Femur (tissue), 1 donor: Measurements from ENCODE around the gene DDN.

Source experiments
- DNase-seq: peaks from one replicate; pipeline ENCODE4 v3.0.0-alpha.2; 2017

The DDN gene

DNA sequence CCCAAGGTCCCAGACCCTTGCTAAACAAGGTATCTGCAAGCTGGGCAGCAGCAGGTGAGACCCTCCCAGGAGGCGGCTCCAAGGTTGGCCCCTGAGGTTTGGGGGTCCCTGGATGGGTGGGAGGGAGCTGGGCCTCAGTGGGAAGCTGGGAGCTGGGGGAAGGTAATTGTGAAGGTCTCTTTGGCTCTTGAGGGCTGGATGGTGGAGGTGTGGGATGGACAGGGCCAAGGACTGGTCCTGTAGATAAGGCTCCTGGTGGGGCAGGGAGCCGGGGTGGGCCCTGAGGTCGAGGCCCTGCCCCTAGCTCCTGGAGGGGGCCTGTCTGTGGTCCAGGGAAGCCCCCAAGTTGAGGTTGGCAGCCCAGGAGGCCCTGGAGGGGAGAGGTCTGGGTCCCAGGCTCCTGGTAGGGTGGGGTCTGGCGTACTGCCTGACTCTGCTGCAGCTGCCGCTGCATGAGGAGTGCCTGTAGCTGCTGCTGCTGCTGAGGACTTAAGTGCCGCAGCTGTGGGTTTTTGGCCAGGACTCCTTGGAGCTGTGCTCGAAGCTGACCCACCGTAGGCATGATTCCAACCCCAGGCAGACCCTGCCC lies 32.5 kb upstream of the DDN start:
- DNase-seq, result peak; percentile 57

DNA sequence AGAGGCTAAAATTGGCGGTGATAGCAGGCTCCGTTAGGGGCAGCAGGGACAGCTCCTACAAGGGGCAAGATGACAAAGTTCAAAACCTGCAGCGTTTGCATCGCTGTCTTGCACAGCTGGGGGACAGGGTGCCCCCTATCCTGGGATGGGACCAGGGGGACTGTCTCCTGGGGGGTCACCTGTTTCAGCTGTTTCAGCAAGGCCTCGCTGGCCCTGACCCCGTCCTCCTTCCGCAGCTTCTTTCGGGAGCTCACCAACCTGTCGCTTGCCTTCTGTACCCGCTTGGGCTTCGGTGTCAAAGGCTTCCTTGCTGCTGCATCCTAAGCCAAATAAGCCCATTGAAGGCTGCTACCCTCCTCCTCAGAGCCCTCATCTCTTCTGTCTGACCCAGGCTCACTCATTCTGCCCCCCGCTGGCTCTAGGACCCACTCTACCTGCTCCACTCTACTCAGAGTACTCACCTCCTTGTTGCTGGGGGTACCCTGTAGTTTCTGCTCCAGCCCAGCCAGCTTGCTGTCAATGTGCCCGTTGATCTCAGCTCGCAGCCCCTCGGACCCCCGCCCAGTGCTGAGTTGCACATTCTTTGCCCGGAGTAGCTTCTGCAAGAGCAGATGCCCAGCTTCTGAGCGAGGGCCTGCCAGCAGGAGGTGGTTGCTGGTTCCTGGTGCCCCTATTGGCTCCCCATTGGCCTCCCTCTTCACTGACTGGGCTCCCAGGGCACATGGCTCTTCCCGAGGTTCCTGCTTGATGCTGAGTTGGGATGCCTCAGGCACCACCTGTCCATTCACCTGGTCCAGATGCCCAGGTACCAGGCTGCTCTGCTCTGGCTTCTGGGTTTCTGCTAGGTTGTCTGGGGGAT lies 31.8 kb upstream of the DDN start:
- peak; percentile 17 for DNase-seq

DNA sequence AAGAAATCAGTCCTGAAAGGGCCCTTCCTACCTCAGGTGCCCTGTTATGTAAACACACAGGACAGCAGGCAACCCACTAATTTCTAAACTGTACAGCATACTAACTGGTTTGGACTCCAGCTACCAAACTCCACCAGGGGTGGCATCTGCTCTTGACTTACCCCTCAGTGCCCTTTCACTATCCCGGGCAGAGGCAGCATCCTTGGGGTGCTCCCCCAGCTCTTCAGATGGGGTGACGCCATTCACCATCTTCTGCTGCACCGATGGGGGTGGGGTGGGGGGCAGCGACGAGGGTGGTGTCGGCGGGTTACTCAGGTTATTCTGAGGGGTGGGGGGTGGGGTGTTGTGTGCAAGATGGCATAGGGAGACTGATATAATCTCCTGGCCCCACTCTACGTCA lies 30.9 kb upstream of the DDN start:
- no peak for DNase-seq

DNA sequence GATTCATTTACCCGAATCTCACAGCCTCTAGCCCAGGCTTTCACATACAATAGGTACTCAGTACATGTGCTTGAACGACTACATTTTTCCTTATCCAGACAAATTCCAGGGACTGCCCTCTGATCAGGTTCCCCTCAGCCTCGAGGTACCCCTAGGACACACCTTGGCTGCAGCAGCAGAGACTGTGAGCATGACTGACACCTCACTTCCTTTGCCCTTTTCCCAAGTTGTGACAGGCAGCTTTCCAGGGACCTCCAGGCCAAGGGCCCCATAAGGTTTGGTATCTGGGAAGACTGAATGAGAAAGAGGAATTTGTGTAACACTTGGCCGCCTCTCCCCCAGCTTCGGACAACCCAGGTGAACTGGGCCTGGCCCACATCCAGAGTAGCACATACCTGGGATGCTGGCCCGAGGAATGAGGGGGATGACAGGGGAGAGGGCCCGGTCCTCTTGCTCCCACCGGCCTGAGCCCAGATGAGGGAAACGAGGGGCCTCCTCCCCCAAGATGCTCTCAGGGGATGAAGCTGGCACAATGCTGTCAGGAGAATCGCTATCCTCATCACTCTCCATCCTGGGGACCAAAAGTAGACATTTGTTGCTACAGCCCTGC lies 29.6 kb upstream of the DDN start:
- DNase-seq, result no peak

DNA sequence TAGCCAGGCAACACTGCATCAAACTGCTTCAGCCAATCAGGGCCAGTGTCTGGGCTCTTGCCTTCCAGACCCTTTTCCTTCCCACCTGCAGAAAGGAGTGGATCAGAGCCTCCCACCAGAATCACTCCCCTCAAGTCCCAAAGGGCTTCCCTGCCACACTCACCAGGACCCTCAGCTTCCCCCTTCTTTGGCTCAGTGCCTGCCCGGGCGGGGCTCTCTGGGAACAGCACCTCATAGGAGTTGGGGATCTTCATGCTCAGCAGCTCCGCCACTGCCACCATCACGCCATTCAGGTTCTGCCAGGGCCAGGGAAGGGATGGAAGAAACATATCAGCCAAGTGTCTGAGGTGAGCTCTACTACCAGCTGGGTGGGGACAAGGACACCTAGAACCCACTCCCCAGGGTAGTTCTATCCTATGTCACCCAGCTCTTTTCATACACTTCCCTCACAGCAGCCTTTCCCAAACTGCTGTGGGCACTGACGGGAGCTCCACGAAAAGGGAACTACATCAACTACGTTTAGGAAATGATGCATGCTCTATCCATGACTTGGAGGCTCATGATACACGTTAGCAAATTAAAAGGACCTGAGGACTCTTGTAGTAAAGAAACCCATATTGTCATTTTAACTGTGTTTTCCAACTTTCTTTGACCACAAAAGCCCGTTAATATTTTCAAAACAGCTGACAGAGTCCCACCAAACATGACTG lies 28.8 kb upstream of the DDN start:
- no peak for DNase-seq

DNA sequence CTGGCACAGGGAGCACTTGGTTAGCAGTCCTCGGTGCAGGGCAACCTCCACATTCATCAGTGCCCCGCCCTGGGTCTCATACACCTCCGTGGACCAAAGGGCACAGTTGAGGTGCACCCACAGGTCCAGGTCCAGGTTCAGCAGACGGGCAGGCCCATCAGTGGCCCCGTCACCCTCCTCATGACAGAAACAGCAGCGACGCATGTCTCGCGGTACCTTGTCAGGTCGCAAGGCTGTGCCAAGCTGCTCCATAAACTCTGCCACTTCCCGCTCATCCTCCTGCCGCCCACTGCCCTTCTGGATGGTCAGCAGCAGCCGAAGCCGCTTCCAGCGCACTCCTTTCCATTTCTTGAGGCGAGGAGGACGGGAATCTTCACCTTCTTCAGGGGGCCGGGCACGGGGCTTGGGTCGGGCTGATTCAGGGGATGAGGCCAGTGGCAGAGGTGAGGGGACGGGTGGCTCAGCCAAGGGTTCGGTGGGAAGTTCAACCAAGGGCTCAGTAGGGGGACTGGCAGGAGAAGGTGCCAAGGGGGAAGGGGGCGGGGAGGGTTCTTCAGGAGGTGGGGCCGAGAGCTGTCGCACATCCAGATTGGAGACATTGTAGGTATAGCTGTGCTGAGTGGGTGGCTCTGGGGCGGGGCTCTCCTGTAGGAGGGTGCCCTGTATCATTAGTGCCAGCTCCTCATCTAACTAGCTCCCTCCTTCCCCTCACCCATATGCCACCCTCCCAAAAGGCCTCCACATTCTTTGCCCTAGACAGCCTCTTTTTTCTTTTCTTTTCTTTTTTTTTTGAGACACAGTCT lies 27.7 kb upstream of the DDN start:
- DNase-seq, result no peak

DNA sequence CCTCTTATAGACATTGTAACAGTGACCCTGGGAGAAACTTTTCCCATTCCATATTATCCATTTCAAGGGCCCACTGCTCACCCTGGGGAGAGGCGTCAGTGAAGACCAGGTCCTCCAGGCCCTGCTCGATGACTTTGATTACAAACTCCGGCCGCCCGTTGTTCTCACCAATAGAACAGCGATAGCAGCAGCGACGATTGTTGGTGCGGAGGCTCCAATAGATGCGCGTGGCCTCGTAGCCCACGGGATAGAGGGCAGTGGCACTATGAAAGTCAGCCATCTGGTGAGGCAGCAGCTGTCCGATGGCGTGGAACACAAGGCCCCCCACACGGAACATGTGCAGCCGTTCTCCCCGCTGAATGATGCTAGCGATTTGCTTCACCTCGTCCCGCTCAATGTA lies 26.9 kb upstream of the DDN start:
- no peak for DNase-seq

DNA sequence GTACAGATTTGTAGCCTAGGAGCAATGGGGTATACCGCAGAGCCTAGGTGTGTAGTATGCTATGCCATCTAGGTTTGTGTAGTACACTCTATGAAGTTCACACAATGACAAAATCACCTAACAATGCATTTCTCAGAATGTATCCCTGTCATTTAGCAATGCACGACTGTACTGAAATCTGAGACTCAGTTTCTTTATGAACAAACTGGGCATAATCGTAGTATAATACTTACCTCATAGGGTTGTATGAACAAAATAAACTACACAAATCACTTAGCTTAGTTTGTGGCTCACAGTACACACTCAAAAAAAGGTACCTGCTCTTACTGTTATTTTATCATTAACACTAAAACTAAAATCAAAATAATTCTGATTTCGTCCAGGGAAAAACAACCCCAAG lies 26.3 kb upstream of the DDN start:
- DNase-seq, result no peak

DNA sequence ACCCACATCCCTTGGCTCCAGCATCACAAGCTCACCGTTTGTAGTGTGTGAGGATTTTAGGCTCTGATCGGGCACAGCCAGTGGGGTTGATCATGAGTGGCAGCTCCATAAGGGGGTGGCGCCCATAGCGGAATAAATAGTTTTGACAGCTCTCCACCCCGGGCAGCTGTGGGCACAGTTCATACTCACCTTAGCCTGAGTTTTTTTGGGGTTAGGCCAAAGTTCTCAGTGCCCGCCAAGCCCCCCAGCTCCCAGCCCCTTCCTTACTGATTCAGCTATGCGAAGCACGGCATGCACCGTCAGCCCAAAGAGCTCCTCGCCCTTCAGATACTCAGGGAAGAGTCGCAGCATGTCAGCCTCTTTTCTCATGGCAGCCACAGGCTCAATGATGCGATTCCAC lies 25.4 kb upstream of the DDN start:
- DNase-seq, result no peak

DNA sequence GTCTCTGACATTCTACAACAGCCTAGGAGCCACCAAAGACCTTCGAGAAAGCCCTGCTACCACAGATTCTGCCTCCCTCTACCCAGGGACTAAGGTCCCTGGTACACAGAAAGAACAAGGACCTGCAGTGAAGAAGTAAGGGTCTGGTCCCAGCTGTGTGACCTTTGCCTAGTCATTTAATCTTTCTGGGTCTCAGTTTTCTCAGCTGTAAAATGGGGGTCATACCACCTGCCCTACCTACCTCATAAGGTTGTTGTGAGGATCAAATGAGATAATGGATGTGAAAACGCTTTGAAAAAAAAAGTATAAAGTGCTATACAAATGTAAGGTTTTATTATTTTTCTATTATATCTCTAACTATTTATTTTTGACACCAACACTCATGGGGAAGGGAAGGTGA lies 24.6 kb upstream of the DDN start:
- no peak for DNase-seq

DNA sequence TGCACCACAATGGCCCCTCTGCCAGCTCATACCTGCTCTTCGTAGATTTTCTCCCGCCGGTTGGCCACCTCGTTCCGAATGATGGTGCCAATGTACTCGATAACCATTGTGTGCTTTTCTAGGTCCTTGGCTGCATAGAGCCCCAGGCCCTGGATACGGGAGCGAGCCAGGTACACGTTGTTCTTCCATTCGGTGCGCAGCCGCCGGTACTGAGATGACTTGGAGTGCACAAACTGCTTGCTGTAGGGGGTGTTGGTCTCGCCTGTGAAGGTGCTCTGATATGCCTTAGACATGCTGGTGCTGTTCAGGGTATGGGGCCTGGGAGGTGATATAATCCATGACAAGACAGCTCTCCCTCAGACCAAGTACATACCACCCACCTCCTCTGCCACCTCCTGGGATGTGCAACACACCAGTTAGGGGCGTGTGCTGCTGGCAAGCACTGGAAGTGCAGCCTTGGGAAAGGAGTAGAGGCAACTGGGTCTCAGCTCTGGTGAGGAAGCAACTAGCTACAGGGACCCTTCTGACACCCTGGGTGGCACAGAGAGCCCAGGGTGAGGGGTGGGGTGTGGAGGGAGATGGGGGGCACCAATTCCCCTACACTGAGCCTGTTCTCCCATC lies 23.5 kb upstream of the DDN start:
- no peak for DNase-seq

DNA sequence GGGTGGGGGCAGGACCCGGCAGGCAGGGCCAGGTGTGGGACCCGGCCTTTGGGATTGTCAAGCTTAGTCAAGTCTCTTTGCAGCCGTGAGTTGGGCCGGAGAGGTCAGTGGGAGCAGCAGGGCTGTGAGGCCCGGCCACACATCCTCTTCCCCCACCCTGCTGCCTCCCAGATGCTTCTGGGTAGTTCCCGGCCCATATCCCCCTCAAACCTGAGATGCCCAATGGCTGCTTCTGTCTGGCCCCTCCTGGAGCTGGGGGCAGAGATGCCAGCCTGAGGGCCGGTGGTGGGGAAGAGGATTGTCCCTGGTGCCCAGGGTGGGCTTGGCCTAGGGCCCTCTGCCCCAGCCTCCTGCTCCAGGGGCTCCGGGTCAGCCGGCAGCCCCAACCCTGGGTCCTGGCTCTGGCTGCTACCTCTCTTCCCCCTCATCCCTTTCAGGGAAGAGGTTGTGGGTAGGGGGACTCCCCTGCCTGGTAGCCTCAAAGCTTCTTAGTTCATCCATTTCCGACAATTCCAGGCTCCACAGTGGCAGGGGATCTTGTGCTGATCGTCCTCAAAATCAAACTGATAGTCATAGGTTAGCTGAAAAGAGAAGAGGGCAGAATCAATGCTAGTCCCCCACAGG lies 22.2 kb upstream of the DDN start:
- no peak for DNase-seq

DNA sequence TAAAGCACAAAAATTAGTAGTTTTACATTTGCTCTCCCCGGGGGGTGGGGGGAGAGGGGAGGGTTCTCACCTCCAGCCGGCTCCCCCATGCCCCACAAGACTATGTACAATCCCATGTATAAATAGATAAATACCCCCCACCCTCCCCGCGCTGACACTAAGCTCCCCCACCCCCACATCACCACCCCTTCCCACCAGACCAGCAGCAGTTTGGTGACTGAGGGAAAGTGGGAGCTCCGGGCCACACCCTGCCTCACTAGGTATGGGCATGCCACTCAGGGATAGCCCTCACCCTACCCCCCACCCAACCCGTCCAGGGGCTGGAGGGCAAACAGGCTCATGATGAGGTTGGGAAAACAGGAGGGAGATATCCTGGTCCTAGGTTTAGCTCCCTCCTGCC lies 21.3 kb upstream of the DDN start:
- DNase-seq, result no peak

DNA sequence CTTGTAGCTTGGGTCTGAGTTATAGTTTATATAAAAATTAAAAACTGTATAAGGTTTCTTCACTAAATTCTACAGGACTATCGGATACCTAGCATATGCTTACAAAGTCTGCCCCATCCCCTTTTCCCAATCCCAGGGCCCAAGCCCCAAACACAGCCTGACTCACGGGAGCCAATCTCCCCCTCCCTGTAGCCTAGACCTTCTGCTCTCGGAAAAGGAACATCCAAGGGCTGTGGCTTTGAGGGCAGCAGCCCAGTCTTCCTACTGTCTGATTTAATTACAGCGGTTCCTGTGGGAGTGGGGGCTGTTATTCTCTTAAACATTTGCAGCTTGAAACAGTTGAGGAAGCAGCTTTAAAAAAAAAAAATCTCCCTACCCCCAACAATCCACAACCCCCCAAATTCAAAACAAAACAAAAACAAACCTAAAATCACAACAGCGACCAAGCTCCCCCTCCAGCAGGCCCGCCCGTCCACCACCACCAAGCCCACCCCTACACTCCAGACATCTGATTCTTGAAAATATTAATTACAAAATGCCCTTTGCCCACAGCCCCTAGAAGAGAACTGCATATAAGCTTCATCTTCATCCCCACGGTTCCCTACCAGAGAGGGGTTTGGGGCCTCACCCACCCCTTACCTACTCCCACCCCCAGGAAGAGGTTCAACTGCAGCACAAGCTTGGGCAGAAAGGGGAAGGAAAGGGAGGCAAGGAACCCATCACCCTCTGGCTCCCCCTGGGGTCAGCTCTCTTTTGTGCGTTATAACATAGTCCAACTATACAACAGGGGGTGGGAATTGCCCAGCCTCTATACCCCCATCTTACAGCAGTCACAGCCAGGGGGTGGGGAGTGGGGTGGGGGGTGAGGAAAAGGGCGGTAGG lies 20.5 kb upstream of the DDN start:
- peak; percentile 57 for DNase-seq

DNA sequence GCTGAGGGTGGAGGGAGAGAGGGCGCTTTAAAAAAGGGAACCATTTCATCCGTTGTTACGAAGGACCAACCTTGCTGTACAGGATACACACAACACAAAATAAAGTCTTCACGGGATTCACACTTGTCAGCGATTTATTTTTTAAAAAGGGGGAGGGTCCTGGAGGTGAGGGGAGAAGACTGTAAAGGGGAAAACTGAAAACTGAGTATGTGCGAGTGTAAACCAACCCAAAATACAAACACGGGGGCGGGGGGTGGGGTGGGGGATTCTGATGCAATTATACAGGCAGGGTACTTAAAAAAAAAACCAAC lies 19.9 kb upstream of the DDN start:
- DNase-seq, result no peak

DNA sequence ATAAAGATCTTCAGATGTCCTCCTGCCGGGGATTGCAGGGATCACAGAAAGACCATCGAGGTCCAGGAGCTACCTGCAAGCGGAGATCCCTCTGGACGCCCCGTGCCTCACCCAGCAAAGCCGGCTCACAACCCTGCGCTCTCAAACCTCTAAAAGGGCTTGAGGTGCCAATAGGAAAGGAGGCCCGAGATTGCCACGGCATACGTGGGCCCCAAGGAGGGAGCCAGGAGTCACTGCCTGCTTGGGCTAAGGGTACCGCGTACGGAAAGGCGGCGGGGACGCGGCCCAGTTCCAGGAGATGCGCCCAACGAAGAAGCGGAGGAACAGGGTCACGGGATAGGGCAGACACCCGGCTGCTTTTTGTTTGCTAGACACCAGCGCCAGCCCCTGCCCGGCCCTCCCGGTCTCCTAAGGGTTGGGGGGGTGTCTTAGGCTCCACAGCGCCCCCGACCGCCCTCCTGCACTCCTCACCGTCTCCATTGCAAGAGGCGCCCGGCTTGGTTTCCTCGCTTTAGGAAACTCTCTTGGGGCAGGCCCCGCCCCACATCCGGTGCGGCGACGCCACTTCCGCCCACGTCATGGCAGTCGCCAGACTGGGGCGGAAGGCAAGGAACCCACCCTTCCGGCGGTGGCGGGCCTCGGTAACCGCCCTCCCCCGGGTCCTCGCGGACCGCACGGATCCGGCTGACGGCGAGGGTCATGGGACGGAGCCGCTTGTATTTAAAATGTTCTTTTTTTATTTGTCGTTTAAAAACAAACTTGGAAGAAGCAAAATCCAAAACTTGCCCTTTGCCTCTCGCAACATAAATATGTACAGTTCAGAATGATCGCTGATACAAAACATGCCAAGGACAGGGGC lies 19.3 kb upstream of the DDN start, which contains the start of gene PRKAG1:
Gene PRKAG1 (minus strand): TSS at position 516 of the 859 bp plus-strand sequence. CDS start 36 bp downstream, at position 480.
- DNase-seq, result peak; percentile 99

DNA sequence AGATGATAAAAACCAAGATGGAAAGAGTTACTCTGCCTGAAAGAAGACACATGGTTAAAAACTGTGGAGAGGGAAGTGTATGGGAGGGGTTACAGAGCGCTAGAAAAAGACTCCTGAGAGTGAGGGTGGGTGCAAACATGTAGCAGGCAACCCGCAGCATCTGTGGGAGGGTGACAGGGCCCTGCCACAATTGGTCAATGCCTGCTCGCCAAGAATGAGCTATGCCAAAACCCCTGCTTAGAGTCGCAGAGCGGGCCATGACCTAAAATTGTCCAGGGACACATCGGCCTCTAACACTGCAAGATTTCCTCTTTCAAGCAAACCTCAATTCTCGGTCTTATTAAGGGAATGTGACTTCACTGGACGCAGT lies 18.7 kb upstream of the DDN start:
- DNase-seq, result peak; percentile 73

DNA sequence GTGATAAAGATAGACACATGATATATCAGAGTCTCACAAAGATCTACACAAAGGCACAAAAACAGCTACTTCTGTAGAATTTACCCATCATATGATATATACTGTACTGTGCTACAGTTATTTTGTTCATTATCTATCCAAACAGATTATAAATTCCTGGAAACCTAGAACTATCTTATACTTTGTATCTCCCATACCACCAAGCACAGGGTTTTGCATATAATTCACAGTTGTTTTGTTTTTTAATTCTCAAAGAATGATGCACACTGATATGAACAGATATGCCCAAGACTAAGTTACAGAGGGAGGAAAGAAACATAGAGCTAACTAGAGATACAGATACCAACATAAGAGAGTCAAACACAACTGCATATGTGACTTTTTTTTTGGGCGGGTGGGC lies 16.0 kb upstream of the DDN start:
- no peak for DNase-seq

DNA sequence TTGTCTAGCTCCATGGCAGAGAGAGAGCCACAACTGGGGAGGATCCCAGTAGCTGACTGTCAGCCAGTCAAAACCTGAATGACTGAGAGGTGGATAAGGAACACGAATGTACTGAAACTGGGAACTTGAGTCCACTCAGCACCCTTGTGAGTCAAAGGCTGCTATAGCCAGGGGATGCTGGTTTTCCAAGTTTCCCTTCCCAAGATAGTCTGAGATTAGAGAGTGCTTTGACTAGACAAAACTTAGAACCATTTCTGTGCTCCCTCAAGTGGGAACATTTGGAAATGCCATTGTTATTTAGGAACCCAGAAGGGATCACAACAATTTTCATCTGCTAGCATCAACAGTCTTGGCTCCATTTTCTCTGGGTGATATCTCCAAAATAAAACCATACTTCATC lies 15.4 kb upstream of the DDN start:
- DNase-seq, result no peak

DNA sequence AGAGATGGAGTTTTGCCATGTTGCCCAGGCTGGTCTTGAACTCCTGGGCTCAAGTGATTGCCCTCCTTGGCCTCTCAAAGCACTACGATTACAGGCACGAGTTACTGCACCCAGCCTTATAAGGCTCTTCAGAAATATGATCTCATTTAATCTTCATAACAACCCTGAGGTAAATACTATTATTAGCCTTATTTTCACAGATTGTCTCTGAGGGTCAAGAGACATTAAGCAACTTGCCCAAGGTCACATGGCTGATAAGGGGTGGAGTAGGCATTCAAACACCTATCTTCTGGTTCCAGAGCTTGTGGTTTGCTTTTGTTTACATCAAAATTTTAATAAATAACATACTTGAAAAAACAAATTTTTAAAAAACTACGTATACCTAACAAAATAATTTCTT lies 14.3 kb upstream of the DDN start:
- no peak for DNase-seq
